ENCODE results near the gene CROCC2. TPM values are rescaled to one million over a fixed set of nuclear protein-coding genes. Genes with fewer than 3 reads are reported as not detected.

CROCC2 gene
- total and polyA plus RNA-seq, 2 of the 13 experiments (the other 11 are each of a cell fraction or from before 2014, with no cell fraction given) = not detected

- Histone ChIP-seq H3K4me2 (ENCODE audit: low read depth, low read length) (peak overlapping the region; percentile 85), H3K4me1 (ENCODE audit: insufficient read depth, low read length) (peaks cover 54% of the 10 kb centered on the region), H3K9ac (ENCODE audit: insufficient read depth, low read depth, low read length) (no peak overlapping the region), H3K9me3 (ENCODE audit: low read length) (no peaks in the 10 kb centered on the region), H3K79me2 (ENCODE audit: insufficient read depth, low read length) (no peaks in the 10 kb centered on the region), H3K27ac (ENCODE audit: extremely low read length, insufficient read depth, low read length) (no peak overlapping the region), H3K4me3 (replicated peaks in 1 of 3; ENCODE audit: insufficient read depth in 1 of 3, low read depth in 2 of 3, low read length in 3 of 3) (peak overlapping the region in 1 of 3 experiments; percentile 15; a peak in 1 of 6 replicates), H4K20me1 (ENCODE audit: insufficient read depth, low read length) (no peaks in the 10 kb centered on the region), H3K27me3 (ENCODE audit: control insufficient read depth in 1 of 2, insufficient read depth in 2 of 2, low read length in 2 of 2) (peaks cover 31 to 77% of the 10 kb centered on the region in 2 experiments), H3K36me3 (replicated peaks in 1 of 2; ENCODE audit: control insufficient read depth in 1 of 2, insufficient read depth in 2 of 2, low read length in 2 of 2) (no peaks in the 10 kb centered on the region), H2AFZ (ENCODE audit: low read length) (no peak overlapping the region)
- in situ Hi-C loops (cut with HindIII; ENCODE audit: extremely low pct_ligation_motif_present, low pct_unique_long_range_greater_than_20kb) (loop anchor here (5.0 kb wide), 1 partner anchor 149 kb away; no protein-coding TSS in a partner anchor), intact Hi-C loops (cut with micrococcal nuclease; ENCODE audit: unreplicated experiment) (no loop called here)
- BruUV-seq (replicated peaks) = no TSS peak
- FAIRE-seq (no peak), ATAC-seq (no peak), DNase-seq (ENCODE audit: low spot score) (no peak)
- WGBS (ENCODE audit: low lambda C conversion rate) = 9% methylated on average over 8 of the region's 13 CpGs
- ChIA-PET POLR2A (no interaction called here), CTCF (ENCODE audit: low intra/inter-chr PET ratio, low total read pairs) (no interaction called here)
- TF ChIP-seq ZNF687 (CRISPR knock-in tag; IDR thresholded peaks at IDR 0.05) (peak; percentile 34), PAWR (CRISPR knock-in tag; IDR thresholded peaks at IDR 0.05; ENCODE audit: borderline replicate concordance) (no peak), BRD4 (CRISPR knock-in tag; IDR thresholded peaks at IDR 0.05) (0 out of 2 replicates have a peak, but pooled peaks have one; percentile 14), KLF12 (CRISPR knock-in tag; IDR thresholded peaks at IDR 0.05; ENCODE audit: borderline replicate concordance) (no peak), MNT (IDR thresholded peaks at IDR 0.05) (peak; percentile 68; the same call in 1 of the 2 replicates), TAF1 (CRISPR knock-in tag; IDR thresholded peaks at IDR 0.05) (no peak), ZNF609 (CRISPR knock-in tag; IDR thresholded peaks at IDR 0.05; ENCODE audit: borderline replicate concordance) (no peak), SP4 (CRISPR knock-in tag; IDR thresholded peaks at IDR 0.05) (0 out of 2 replicates have a peak, but pooled peaks have one; percentile 49)
These were observed 90.7 kb downstream of the CROCC2 start for GRCh38 chr2:240996834-240997140.

All from HepG2 (cell line).